PFSK-1 (cell line): Measurements from ENCODE around the gene BTBD9.

Source experiments
- FOXP2 ChIP-seq: optimal IDR thresholded peaks from 2 replicates; pipeline ENCODE3; 2011; ENCODE audit warnings: borderline replicate concordance, control low read depth, inconsistent platforms; ENCODE audit not compliant: insufficient read depth; ENCODE audit errors: extremely low read length, extremely low read depth
- POLR2AphosphoS5 ChIP-seq: IDR thresholded peaks from 2 replicates; pipeline ENCODE4 v1.6.1; 2012; ENCODE audit warnings: low read depth, mild to moderate bottlenecking, control low read depth, low read length, moderate library complexity
- SIN3A ChIP-seq: IDR thresholded peaks from 2 replicates; pipeline ENCODE4 v1.6.1; 2012; ENCODE audit warnings: mild to moderate bottlenecking, low read length, moderate library complexity, borderline replicate concordance; ENCODE audit not compliant: insufficient read depth
- TAF1 ChIP-seq: IDR thresholded peaks from 2 replicates; pipeline ENCODE4 v1.6.1; 2012; ENCODE audit warnings: low read length, control low read depth, borderline replicate concordance; ENCODE audit not compliant: insufficient read depth
- TF ChIP-seq, protein P1 (sequence below), 2 experiments: IDR thresholded peaks; 2 replicates each; pipeline versions ENCODE4 v1.6.1 to v1.8.0; 2011 to 2012; ENCODE audit warnings: low read depth in 2 of 2, low read length in 2 of 2, control low read depth in 1 of 2, inconsistent platforms in 1 of 2, mild to moderate bottlenecking in 1 of 2, moderate library complexity in 1 of 2; ENCODE audit not compliant: insufficient read depth in 1 of 2

Gene BTBD9

DNA sequence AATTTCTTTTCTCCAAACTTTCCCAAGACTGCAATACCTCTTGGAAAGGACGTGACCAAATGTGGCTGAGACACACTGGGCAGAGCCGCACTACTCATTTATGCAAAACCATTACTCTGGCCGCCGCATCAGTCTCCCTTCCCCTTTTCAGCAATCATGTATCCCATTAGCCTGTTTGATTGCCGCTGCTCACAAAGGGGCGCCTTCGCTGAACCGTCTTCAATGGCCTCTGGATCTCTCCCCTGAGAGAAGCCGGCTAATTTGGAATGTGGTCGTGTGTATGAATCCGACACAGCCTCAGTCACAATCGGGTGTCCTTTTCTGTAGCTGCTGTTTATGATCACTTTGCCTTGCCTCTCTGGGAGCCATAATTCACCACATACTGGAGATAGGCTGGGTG, 459.1 kb downstream of the BTBD9 start:
- TF ChIP-seq, protein P1, sequence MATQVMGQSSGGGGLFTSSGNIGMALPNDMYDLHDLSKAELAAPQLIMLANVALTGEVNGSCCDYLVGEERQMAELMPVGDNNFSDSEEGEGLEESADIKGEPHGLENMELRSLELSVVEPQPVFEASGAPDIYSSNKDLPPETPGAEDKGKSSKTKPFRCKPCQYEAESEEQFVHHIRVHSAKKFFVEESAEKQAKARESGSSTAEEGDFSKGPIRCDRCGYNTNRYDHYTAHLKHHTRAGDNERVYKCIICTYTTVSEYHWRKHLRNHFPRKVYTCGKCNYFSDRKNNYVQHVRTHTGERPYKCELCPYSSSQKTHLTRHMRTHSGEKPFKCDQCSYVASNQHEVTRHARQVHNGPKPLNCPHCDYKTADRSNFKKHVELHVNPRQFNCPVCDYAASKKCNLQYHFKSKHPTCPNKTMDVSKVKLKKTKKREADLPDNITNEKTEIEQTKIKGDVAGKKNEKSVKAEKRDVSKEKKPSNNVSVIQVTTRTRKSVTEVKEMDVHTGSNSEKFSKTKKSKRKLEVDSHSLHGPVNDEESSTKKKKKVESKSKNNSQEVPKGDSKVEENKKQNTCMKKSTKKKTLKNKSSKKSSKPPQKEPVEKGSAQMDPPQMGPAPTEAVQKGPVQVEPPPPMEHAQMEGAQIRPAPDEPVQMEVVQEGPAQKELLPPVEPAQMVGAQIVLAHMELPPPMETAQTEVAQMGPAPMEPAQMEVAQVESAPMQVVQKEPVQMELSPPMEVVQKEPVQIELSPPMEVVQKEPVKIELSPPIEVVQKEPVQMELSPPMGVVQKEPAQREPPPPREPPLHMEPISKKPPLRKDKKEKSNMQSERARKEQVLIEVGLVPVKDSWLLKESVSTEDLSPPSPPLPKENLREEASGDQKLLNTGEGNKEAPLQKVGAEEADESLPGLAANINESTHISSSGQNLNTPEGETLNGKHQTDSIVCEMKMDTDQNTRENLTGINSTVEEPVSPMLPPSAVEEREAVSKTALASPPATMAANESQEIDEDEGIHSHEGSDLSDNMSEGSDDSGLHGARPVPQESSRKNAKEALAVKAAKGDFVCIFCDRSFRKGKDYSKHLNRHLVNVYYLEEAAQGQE (IDR thresholded peaks at IDR 0.05; ENCODE audit: insufficient read depth in 1 of 2, low read depth in 2 of 2, low read length in 2 of 2): no peak
- TF ChIP-seq TAF1 (no peak), SIN3A (no peak), POLR2AphosphoS5 (no peak), FOXP2 (no peak)

DNA sequence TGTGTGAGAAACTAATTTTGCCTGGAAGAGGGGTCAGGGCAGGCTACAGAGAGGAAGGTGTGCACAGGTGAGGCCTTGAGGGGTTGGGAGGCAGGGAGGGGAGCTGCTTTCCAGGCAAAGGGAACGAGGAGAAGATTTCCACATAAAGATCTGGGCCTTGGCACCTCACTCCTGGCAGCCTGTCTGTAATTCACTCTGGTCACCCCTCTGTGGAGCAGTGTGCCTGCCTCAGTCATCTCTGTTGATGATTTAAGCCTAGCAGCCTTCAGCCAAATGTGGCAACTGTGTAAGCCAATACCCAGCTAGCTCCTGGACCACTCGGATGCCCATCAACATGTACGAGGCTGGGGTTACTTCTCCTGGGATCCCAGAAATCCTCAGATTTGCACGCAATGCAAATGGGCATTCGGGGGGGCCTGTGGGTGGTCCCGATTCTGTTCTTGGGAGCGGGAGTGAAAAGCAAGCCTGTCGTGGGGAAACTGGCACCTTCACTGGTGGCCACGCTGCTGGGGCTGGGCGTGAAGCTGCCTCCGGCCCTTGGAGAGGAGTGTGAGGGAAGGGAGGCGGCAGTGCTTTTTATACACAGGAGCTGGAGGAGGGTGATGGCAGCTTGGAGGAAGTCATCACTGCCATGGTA, 459.8 kb downstream of the BTBD9 start:
- TF ChIP-seq TAF1 (no peak), POLR2AphosphoS5 (no peak)

DNA sequence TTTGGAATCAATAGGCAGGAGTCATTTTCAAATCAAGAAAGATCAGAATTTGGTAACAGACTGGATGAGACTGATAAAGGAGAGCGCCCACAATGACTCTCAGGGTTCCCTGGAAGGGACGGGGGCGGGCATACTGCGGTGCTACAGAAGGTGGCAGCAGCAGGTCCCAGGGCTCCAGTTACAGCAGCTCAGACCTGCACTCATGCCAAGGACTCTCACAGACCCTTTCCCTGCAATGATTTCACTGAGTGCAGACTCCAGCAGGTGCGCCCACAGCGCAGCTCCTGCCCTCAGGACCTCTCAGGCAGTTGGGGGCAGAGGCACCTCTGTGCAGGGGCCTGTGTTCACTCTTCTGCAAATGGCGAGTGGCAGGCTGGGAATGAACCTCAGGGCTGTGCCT, 460.4 kb downstream of the BTBD9 start:
- TF ChIP-seq FOXP2: no peak
- TF ChIP-seq, protein P1 (IDR thresholded peaks at IDR 0.05; ENCODE audit: insufficient read depth in 1 of 2, low read depth in 2 of 2, low read length in 2 of 2): no peak
- no peak for TF ChIP-seq POLR2AphosphoS5
- no peak for TF ChIP-seq SIN3A

DNA sequence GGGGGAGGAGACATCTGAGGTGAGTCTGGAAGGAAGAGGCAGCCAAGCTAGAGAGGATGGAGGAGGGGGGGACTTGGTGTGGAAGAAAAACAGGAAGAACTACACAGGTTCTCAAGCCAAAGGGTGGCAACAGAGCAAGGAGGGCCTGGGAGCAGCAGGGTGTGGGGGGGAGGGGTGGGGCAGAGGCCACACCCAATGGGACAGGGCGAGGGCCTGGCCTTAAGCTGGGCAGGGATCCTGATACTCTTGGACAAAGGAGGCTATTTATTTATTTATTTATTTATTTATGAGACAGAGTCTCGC, 461.2 kb downstream of the BTBD9 start:
- TF ChIP-seq, protein P1 (IDR thresholded peaks at IDR 0.05; ENCODE audit: insufficient read depth in 1 of 2, low read depth in 2 of 2, low read length in 2 of 2): no peak
- no peak for TF ChIP-seq FOXP2
- no peak for TF ChIP-seq SIN3A
- TF ChIP-seq TAF1: no peak
- no peak for TF ChIP-seq POLR2AphosphoS5

DNA sequence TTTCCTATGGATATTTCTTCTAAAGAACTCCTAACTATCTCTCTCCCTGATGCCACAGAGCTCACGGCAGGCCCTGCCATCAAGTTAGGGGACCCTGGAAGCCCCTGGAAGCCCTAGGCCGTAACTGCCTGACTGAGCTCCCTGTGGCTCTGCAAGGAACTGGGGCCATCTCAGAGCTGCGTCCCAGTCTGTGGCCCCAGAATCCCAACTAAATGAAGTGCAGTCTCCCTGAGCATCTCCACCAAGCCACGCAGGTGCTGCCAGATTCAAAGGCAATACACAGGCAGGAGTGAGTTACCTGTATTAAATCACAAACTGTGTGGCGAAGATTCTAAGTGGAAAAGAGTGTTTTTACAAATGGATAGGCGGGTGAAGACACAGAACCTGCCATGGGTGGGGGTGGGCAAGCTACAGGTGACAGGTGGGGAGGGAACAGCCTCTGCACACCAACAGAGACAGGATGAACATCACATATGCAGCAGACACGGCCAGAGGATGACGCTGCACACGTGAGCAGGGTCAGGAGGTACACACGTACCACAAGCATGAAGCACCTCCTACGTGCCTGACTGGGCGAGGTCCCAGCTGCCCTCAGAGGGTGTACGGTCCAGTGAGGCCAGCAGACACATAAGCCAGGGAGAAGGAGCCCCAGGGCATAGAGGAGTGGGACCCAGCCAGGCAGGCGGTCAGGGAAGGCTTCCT, 461.7 kb downstream of the BTBD9 start:
- no peak for TF ChIP-seq POLR2AphosphoS5
- no peak for TF ChIP-seq FOXP2
- no peak for TF ChIP-seq SIN3A
- TF ChIP-seq TAF1: no peak
- TF ChIP-seq, protein P1 (IDR thresholded peaks at IDR 0.05; ENCODE audit: insufficient read depth in 1 of 2, low read depth in 2 of 2, low read length in 2 of 2): no peak
